Measurements from ENCODE around the gene ABCA8. TPM values are rescaled to one million over a fixed set of nuclear protein-coding genes. Genes with fewer than 3 reads are reported as not detected.

The ABCA8 gene
- total RNA-seq, 2 experiments from 2014 or later, result not detected

- intact Hi-C loops (cut with DNase I, micrococcal nuclease), result no loop called here
- no peaks in the 10 kb centered on the region for H3K9me3 ChIP-seq (ENCODE audit: control insufficient read depth in 1 of 2, insufficient read depth in 1 of 2, low read length in 2 of 2)
- peaks cover 11% of the 10 kb centered on the region for H3K27me3 Mint-ChIP-seq
- H3K9me3 Mint-ChIP-seq, result peaks cover 3% of the 10 kb centered on the region
- DNase-seq (no peak), ATAC-seq (ENCODE audit: poor library complexity) (no peak)
- no peaks in the 10 kb centered on the region for H3K4me1 Mint-ChIP-seq (ENCODE audit: low read depth)
- no peaks in the 10 kb centered on the region for H3K27me3 ChIP-seq (ENCODE audit: control insufficient read depth in 1 of 2, insufficient read depth in 2 of 2, low read length in 2 of 2)
- H3K36me3 ChIP-seq (ENCODE audit: insufficient read depth, low read length), result no peaks in the 10 kb centered on the region
- POLR2A ChIA-PET, result no interaction called here
- CTCF ChIA-PET, result no interaction called here
- no peak overlapping the region for H3K27ac ChIP-seq (ENCODE audit: low read depth in 1 of 2, low read length in 2 of 2)
- no peaks in the 10 kb centered on the region for H3K4me1 ChIP-seq (ENCODE audit: insufficient read depth, low read length)
- no peak overlapping the region for H3K27ac Mint-ChIP-seq
- H3K4me3 ChIP-seq (ENCODE audit: low read length), result no peak overlapping the region
- no peaks in the 10 kb centered on the region for H3K36me3 Mint-ChIP-seq (ENCODE audit: low read depth)
- no peak overlapping the region for H3K4me3 Mint-ChIP-seq
- no peak for TF ChIP-seq CTCF (IDR thresholded peaks at IDR 0.05)
These were observed 107.5 kb downstream of the ABCA8 start for GRCh38 chr17:68847711-68848110.

DNA sequence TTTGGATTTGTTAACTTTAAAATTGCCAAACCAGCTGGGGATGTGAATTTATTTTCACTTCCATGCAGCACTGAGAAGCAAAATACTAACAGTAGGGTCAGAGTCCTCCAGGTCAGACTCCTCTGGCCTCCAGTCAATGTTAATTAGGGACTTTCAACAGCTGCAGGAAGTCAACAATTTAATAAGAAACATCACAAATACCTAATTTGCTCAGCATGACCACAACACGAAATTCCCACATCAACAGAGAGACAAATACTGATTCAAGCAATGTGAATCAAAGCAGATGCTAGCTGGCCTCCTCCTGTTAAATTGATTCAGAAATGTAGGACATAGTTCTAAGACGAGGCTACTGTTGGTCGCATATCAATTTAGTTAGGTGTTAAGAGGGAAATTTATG, 111.7 kb downstream of the ABCA8 start:
- no peak overlapping the region for H3K27ac Mint-ChIP-seq
- H3K36me3 ChIP-seq (ENCODE audit: insufficient read depth, low read length), result no peaks in the 10 kb centered on the region
- peaks cover 9% of the 10 kb centered on the region for H3K27me3 Mint-ChIP-seq

GRCh38 chr17:68840073-68840472, 115.1 kb downstream of the ABCA8 start:
- CTCF ChIA-PET, result no interaction called here
- H3K27me3 ChIP-seq (ENCODE audit: control insufficient read depth in 1 of 2, insufficient read depth in 2 of 2, low read length in 2 of 2), result peaks cover 0 to 8% of the 10 kb centered on the region in 2 experiments
- intact Hi-C loops (cut with DNase I, micrococcal nuclease), result no loop called here
- no peak overlapping the region for H3K4me3 ChIP-seq (ENCODE audit: low read length)
- Mint-ChIP-seq H3K4me1 (ENCODE audit: low read depth) (no peaks in the 10 kb centered on the region), H3K27me3 (peaks cover 5% of the 10 kb centered on the region), H3K4me3 (no peak overlapping the region), H3K27ac (no peak overlapping the region), H3K9me3 (peaks cover 1% of the 10 kb centered on the region), H3K36me3 (ENCODE audit: low read depth) (no peaks in the 10 kb centered on the region)
- H3K36me3 ChIP-seq (ENCODE audit: insufficient read depth, low read length), result no peaks in the 10 kb centered on the region
- POLR2A ChIA-PET, result no interaction called here
- no peak for TF ChIP-seq CTCF (IDR thresholded peaks at IDR 0.05)
- ATAC-seq (ENCODE audit: poor library complexity) (no peak), DNase-seq (no peak)
- H3K4me1 ChIP-seq (ENCODE audit: insufficient read depth, low read length), result no peaks in the 10 kb centered on the region
- H3K27ac ChIP-seq (ENCODE audit: low read depth in 1 of 2, low read length in 2 of 2), result no peak overlapping the region
- no peaks in the 10 kb centered on the region for H3K9me3 ChIP-seq (ENCODE audit: control insufficient read depth in 1 of 2, insufficient read depth in 1 of 2, low read length in 2 of 2)

More for the DNA sequence above, 111.7 kb downstream of the ABCA8 start:
- ATAC-seq (ENCODE audit: poor library complexity) (no peak), DNase-seq (no peak)
- H3K4me3 Mint-ChIP-seq, result no peak overlapping the region
- no peaks in the 10 kb centered on the region for H3K4me1 Mint-ChIP-seq (ENCODE audit: low read depth)
- TF ChIP-seq CTCF (IDR thresholded peaks at IDR 0.05), result no peak
- intact Hi-C loops (cut with DNase I, micrococcal nuclease), result no loop called here
- no peaks in the 10 kb centered on the region for H3K36me3 Mint-ChIP-seq (ENCODE audit: low read depth)
- ChIA-PET CTCF (no interaction called here), POLR2A (no interaction called here)
- no peaks in the 10 kb centered on the region for H3K9me3 ChIP-seq (ENCODE audit: control insufficient read depth in 1 of 2, insufficient read depth in 1 of 2, low read length in 2 of 2)
- H3K27me3 ChIP-seq (ENCODE audit: control insufficient read depth in 1 of 2, insufficient read depth in 2 of 2, low read length in 2 of 2), result peaks cover 0 to 8% of the 10 kb centered on the region in 2 experiments
- H3K27ac ChIP-seq (ENCODE audit: low read depth in 1 of 2, low read length in 2 of 2), result no peak overlapping the region
- H3K4me1 ChIP-seq (ENCODE audit: insufficient read depth, low read length), result no peaks in the 10 kb centered on the region
- H3K9me3 Mint-ChIP-seq, result peaks cover 3% of the 10 kb centered on the region
- H3K4me3 ChIP-seq (ENCODE audit: low read length), result no peak overlapping the region
